Measurements from ENCODE around the gene GCKR.

The GCKR gene

DNA sequence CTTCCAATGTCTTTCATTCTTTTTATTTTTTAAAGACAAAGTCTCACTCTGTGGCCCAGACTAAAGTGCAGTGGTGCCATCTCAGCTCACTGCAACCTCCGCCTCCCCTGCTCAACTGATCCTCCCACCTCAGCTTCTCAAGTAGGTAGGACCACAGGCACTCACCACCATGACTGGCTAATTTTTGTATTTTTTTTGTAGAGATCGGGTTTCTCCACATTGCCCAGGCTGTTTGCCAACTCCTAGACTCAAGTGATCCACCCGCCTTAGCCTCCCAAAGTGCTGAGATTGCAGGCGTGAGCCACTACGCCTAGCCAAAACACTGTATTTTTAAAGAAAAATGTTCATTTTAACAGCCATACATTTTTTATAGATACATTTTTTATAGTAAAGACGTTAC, 12.7 kb downstream of the GCKR start:
- TF ChIP-seq, protein P1, sequence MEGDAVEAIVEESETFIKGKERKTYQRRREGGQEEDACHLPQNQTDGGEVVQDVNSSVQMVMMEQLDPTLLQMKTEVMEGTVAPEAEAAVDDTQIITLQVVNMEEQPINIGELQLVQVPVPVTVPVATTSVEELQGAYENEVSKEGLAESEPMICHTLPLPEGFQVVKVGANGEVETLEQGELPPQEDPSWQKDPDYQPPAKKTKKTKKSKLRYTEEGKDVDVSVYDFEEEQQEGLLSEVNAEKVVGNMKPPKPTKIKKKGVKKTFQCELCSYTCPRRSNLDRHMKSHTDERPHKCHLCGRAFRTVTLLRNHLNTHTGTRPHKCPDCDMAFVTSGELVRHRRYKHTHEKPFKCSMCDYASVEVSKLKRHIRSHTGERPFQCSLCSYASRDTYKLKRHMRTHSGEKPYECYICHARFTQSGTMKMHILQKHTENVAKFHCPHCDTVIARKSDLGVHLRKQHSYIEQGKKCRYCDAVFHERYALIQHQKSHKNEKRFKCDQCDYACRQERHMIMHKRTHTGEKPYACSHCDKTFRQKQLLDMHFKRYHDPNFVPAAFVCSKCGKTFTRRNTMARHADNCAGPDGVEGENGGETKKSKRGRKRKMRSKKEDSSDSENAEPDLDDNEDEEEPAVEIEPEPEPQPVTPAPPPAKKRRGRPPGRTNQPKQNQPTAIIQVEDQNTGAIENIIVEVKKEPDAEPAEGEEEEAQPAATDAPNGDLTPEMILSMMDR (IDR thresholded peaks at IDR 0.05; ENCODE audit: low read depth, low read length): no peak
- TF ChIP-seq MYC (IDR thresholded peaks at IDR 0.05; ENCODE audit: low read depth, low read length) (no peak), POLR2A (IDR thresholded peaks at IDR 0.05; ENCODE audit: extremely low read depth, insufficient read length) (no peak)
- TF ChIP-seq, protein P2, sequence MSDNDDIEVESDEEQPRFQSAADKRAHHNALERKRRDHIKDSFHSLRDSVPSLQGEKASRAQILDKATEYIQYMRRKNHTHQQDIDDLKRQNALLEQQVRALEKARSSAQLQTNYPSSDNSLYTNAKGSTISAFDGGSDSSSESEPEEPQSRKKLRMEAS (IDR thresholded peaks at IDR 0.05; ENCODE audit: low read depth, low read length): no peak
- no peak for DNase-seq (ENCODE audit: low read depth)
- H3K4me3 ChIP-seq (ENCODE audit: low read depth, low read length): no peak overlapping the region

DNA sequence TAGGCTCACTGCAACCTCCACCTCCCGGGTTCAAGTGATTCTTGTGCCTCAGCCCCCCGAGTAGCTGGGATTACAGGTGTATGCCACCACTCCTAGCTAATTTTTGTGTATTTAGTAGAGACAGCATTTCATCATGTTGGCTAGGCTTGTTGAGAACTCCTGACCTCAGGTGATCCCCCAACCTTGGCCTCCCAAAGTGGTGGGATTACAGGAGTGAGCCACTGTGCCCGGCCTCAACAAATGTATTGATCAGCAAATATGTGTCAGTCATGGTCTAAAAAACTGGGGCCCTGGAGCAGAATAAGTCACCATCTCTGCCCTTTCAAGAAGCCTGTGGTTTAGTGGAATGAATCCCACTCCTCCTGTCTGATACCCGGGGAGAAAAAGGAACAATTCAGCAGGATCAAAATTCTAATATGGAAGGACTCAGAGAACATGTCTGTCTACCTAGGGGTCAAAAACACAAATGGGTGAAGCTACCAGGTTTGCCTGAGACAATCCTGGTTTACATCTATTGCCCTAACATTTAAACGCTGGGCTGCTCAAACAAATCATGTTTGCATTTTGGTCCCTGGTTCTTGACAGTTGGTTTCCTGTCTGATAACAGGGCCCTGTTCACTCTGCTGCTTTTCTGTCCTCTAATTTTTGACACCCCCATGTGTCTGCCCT, 21.6 kb downstream of the GCKR start:
- no peak overlapping the region for H3K4me3 ChIP-seq (ENCODE audit: low read depth, low read length)
- TF ChIP-seq, protein P1 (IDR thresholded peaks at IDR 0.05; ENCODE audit: low read depth, low read length): no peak
- TF ChIP-seq, protein P2 (IDR thresholded peaks at IDR 0.05; ENCODE audit: low read depth, low read length): no peak
- TF ChIP-seq MYC (IDR thresholded peaks at IDR 0.05; ENCODE audit: low read depth, low read length): no peak
- no peak for TF ChIP-seq POLR2A (IDR thresholded peaks at IDR 0.05; ENCODE audit: extremely low read depth, insufficient read length)
- DNase-seq (ENCODE audit: low read depth): no peak

DNA sequence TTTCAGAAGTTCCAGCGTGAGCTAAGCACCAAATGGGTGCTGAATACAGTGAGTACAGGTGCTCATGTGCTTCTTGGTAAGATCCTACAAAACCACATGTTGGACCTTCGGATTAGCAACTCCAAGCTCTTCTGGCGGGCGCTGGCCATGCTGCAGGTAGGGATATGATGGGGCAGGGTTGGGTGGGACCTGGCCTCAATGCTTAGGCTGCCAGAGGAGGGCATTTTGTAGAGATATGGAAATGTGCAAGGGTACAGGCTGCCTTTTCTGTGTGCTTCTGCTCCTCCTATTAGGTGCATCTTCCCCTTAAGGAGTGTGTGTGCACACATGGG, 22.1 kb downstream of the GCKR start:
- no peak overlapping the region for H3K4me3 ChIP-seq (ENCODE audit: low read depth, low read length)

DNA sequence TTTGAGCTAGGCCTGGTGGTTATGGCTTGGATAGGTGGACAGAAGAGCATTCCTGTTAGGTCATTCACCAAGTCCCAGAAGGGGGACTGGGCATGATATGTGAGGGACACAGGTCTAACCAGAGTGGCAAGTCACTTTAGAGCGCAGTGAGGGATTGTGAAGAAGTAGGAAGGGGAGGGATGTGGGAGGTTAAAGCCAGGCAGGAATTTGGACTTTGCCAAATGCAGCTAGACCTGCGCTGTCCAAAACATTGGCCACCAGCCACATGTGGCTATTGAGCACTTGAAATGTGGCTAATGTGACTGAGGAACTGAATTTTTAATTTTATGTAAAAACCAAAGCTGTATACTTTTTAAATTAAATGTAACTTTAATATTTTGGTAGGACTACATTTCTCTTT, 23.7 kb downstream of the GCKR start:
- TF ChIP-seq, protein P2 (IDR thresholded peaks at IDR 0.05; ENCODE audit: low read depth, low read length): no peak
- TF ChIP-seq POLR2A (IDR thresholded peaks at IDR 0.05; ENCODE audit: extremely low read depth, insufficient read length) (no peak), MYC (IDR thresholded peaks at IDR 0.05; ENCODE audit: low read depth, low read length) (no peak)
- TF ChIP-seq, protein P1 (IDR thresholded peaks at IDR 0.05; ENCODE audit: low read depth, low read length): no peak
- DNase-seq (ENCODE audit: low read depth): no peak
- H3K4me3 ChIP-seq (ENCODE audit: low read depth, low read length): no peak overlapping the region

More for the DNA sequence above, 22.1 kb downstream of the GCKR start:
- no peak for TF ChIP-seq MYC (IDR thresholded peaks at IDR 0.05; ENCODE audit: low read depth, low read length)
- TF ChIP-seq, protein P2 (IDR thresholded peaks at IDR 0.05; ENCODE audit: low read depth, low read length): no peak
- TF ChIP-seq POLR2A (IDR thresholded peaks at IDR 0.05; ENCODE audit: extremely low read depth, insufficient read length): no peak
- no peak for DNase-seq (ENCODE audit: low read depth)

DNA sequence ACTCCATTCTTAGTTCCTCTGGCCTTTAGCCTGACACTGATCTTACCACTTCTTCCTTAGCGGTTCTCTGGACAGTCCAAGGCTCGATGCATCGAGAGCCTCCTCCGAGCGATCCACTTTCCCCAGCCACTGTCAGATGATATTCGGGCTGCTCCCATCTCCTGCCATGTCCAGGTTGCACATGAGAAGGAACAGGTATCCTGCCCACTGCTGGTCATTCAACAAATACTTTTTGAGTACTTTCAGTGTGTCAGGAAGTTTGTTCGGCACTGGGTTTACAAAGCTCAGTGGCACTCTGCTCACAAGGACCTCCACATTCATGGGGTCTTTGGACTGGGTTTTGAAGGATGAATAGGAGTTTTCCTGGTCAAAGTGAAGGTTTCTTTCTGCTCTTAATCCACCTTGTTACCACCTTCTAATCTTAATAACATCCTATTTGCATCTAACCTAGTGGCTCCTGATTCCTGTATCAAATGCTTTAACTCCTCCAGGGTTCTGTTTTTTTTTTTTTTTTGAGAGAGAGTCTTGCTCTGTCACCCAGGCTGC, 25.8 kb downstream of the GCKR start:
- H3K4me3 ChIP-seq (ENCODE audit: low read depth, low read length): no peak overlapping the region
- TF ChIP-seq, protein P2 (IDR thresholded peaks at IDR 0.05; ENCODE audit: low read depth, low read length): no peak
- TF ChIP-seq, protein P1 (IDR thresholded peaks at IDR 0.05; ENCODE audit: low read depth, low read length): no peak
- TF ChIP-seq POLR2A (IDR thresholded peaks at IDR 0.05; ENCODE audit: extremely low read depth, insufficient read length): no peak
- DNase-seq (ENCODE audit: low read depth): no peak

DNA sequence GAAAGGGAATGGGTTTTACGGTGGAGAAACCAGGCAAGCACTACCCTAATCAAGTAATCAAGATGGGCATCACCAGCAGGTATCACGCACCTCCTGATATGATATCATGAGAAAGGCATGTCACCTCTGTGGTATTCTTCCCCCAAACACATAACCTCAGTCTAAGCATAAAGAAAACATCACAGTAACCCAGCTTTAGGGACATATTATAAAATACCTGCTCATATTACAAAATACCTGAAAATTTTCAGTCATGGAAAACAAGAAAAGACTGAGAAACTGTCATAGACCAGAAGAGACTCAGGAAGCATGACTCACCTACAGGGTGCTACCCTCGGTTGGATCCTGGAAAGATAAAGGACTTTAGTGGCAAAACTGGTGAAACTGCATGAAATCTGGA, 30.5 kb downstream of the GCKR start:
- no peak overlapping the region for H3K4me3 ChIP-seq (ENCODE audit: low read depth, low read length)
- no peak for DNase-seq (ENCODE audit: low read depth)
- no peak for TF ChIP-seq MYC (IDR thresholded peaks at IDR 0.05; ENCODE audit: low read depth, low read length)
- TF ChIP-seq, protein P2 (IDR thresholded peaks at IDR 0.05; ENCODE audit: low read depth, low read length): no peak

All from NB4 (cell line).